ENCODE measurements around the gene MYCBP2.
"Not testable (repeated sequence)": the region's sequence is repeated elsewhere in the genome, so short reads cannot be mapped to it uniquely, and the experiment has no call there.

The MYCBP2 gene

DNA sequence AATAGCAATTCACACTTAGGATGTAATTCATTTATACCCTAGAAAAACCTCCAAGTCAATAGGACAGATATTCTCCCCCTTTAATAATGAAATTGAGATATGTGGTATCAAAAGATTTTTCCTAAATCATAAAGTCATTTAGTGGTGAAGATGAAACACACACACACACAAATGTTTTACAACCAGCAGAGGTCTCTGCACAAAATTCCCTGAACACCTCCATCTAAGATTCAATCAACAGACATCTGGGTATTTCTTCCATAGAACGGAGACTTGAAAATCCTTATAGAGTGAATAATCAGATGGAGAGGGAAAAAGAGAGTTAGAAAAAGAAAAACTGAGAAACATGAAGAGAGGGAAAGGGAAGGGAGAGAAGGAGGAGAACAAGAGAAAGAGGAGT is 52.8 kb downstream of the MYCBP2 start:
- ChIA-PET CTCF (interaction anchor here (1.2 kb wide), 1 partner anchor 9 kb away, joined by 3 read pairs; no protein-coding TSS in a partner anchor), POLR2A (no interaction called here)
- H3K4me3 ChIP-seq (ENCODE audit: low read depth, low read length): no peak overlapping the region
- TF ChIP-seq, protein P1, sequence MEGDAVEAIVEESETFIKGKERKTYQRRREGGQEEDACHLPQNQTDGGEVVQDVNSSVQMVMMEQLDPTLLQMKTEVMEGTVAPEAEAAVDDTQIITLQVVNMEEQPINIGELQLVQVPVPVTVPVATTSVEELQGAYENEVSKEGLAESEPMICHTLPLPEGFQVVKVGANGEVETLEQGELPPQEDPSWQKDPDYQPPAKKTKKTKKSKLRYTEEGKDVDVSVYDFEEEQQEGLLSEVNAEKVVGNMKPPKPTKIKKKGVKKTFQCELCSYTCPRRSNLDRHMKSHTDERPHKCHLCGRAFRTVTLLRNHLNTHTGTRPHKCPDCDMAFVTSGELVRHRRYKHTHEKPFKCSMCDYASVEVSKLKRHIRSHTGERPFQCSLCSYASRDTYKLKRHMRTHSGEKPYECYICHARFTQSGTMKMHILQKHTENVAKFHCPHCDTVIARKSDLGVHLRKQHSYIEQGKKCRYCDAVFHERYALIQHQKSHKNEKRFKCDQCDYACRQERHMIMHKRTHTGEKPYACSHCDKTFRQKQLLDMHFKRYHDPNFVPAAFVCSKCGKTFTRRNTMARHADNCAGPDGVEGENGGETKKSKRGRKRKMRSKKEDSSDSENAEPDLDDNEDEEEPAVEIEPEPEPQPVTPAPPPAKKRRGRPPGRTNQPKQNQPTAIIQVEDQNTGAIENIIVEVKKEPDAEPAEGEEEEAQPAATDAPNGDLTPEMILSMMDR (IDR thresholded peaks at IDR 0.05; ENCODE audit: insufficient read depth, low read length, missing control alignments): no peak
- no peak for DNase-seq (ENCODE audit: low read depth, low spot score)

DNA sequence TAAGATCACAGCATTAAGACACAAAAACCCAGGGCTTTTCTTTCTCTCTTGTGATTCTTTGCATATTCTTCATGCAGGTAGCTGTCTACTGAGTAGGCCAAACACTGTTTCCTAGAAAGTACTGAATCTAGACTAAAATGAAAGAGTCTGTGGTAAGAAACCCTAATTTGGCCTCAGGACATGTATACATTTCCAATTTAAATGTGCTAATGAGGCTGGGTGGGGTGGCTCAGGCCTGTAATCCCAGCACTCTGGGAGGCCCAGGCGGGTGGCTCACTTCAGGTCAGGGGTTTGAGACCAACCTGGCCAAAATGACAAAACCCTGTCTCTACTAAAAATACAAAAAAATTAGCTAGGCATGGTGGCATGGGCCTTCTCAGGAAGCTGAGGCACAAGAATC is 57.8 kb downstream of the MYCBP2 start:
- no peak overlapping the region for H3K4me3 ChIP-seq (ENCODE audit: low read depth, low read length)
- CTCF ChIA-PET: no interaction called here

DNA sequence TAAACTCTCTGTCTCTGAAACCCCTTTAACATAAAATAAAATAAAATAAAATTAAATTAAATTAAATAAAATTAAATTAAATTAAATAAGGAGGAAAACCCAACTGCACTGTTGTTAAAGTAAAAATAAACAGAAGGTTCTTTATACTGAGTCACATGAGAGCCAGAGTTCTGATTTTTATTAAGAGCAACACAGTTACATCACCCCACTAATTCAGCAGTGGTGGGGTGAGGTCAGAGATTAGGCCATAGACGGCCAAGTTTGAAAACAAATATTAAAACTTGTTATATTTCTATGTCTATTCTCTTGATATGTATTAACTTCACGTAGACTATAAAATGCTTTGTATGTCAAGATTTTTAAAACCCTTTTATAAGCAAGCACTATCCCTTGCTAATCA is 59.5 kb downstream of the MYCBP2 start:
- no peak for DNase-seq (ENCODE audit: low read depth, low spot score)
- TF ChIP-seq, protein P1 (IDR thresholded peaks at IDR 0.05; ENCODE audit: insufficient read depth, low read length, missing control alignments): no peak
- no peak overlapping the region for H3K4me3 ChIP-seq (ENCODE audit: low read depth, low read length)
- ChIA-PET POLR2A (no interaction called here), CTCF (no interaction called here)

More for the DNA sequence above, 57.8 kb downstream of the MYCBP2 start:
- TF ChIP-seq, protein P1 (IDR thresholded peaks at IDR 0.05; ENCODE audit: insufficient read depth, low read length, missing control alignments): no peak
- POLR2A ChIA-PET: no interaction called here
- DNase-seq (ENCODE audit: low read depth, low spot score): no peak

DNA sequence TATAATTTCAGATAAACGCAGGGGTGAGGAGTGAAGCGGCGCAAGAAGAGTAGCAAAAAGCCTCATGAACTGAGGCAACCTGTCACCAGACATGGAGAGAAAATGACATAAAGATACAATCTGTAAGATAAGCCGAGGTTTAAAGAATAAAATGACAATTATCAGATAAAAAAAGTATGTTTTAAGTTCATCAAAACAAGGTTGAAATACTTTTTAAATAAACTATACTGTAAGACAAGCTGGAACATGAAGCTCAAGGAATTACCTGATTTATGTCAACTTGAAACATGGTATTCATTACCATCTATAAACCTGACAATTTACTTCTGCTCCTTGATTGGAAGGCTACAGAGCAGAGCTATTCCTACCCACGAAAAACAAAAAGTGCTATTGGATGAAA is 61.6 kb downstream of the MYCBP2 start:
- no peak for DNase-seq (ENCODE audit: low read depth, low spot score)
- TF ChIP-seq, protein P1 (IDR thresholded peaks at IDR 0.05; ENCODE audit: insufficient read depth, low read length, missing control alignments): no peak
- ChIA-PET POLR2A (no interaction called here), CTCF (interaction anchor here (0.8 kb wide), 2 partner anchors 10 to 213 kb away, joined by 3 read pairs; no protein-coding TSS in a partner anchor)
- no peak overlapping the region for H3K4me3 ChIP-seq (ENCODE audit: low read depth, low read length)

DNA sequence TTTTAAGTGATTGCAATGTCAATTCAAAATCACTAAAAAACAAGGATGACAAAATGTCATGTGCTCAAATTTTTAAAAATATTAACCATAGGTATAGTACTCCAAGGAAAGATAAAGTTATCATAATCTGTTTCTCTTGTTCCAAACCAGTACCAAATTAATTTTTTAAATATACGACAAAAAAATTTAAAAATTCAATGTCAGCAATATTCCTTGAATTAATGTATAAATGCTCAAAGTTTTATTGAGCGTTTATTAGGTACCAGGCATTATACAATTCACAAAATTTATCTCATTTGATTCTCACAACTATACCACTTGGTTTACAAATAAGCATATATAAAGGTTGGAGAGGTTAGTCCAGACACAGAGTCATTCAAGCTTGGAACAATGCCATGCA is 64.7 kb downstream of the MYCBP2 start:
- H3K4me3 ChIP-seq (ENCODE audit: low read depth, low read length): no peak overlapping the region
- ChIA-PET CTCF (no interaction called here), POLR2A (no interaction called here)
- DNase-seq (ENCODE audit: low read depth, low spot score): no peak
- TF ChIP-seq, protein P1 (IDR thresholded peaks at IDR 0.05; ENCODE audit: insufficient read depth, low read length, missing control alignments): no peak

DNA sequence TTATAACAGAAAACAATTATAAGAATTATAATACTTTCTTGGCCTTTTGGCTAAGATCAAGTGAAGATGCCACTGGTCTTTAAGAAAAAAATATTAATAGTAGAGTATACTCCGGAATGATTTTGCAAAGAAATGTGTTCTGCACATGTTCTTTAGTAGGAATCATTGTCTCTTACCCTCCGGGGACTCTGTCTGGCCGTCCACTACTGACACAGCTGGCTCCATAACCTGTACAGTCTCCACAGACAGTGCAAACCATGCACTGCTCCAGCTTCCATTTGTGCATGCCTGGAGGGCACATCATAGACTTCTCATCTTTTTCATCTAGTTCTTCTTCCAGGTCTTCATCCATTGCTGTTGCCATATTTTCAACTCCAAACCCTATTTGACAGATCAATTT is 75.9 kb downstream of the MYCBP2 start:
- POLR2A ChIA-PET: no interaction called here
- DNase-seq (ENCODE audit: low read depth, low spot score): no peak
- no peak overlapping the region for H3K4me3 ChIP-seq (ENCODE audit: low read depth, low read length)
- TF ChIP-seq, protein P1 (IDR thresholded peaks at IDR 0.05; ENCODE audit: insufficient read depth, low read length, missing control alignments): no peak
- CTCF ChIA-PET: no interaction called here

DNA sequence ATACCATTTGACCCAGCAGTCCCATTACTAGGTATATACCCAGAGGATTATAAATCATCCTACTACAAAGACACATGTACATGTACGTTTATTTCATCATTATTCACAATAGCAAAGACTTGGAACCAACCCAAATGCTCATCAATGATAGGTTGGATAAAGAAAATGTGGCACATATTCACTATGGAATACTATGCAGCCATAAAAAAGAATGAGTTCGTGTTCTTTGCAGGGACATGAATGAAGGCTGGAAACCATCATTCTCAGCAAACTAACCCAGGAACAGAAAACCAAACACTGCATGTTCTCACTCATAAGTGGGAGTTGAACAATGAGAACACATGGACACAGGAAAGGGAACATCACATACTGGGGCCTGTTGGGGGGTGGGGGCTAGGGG is 81.7 kb downstream of the MYCBP2 start:
- H3K4me3 ChIP-seq (ENCODE audit: low read depth, low read length); DNase-seq (ENCODE audit: low read depth, low spot score); CTCF ChIA-PET; POLR2A ChIA-PET: not testable (repeated sequence)

Measured in AG04449 (cell line).